ENCODE measurements around the gene DRD3. TPM values are rescaled to one million over a fixed set of nuclear protein-coding genes. Genes with fewer than 3 reads are reported as not detected.

DRD3 gene
- polyA plus RNA-seq, 3 donors = not detected

- no peaks in the 10 kb centered on the region for H3K4me1 ChIP-seq (ENCODE audit: control insufficient read depth in 1 of 2, insufficient read depth in 2 of 2, low read length in 2 of 2)
- H3K36me3 ChIP-seq (replicated peaks in 1 of 2; ENCODE audit: control insufficient read depth in 1 of 2, insufficient read depth in 2 of 2, low read length in 2 of 2) = no peaks in the 10 kb centered on the region
- H3K4me3 Mint-ChIP-seq = no peak overlapping the region
- DNase-seq = no peak
- no peak overlapping the region for H3K4me2 ChIP-seq (replicated peaks; ENCODE audit: extremely low read depth, low read length, poor library complexity, severe bottlenecking)
- TF ChIP-seq CTCF (IDR thresholded peaks at IDR 0.05) = no peak
- no peaks in the 10 kb centered on the region for H3K4me1 Mint-ChIP-seq
- peaks cover 0 to 3% (median 2%) of the 10 kb centered on the region in 3 donors for H3K27me3 Mint-ChIP-seq (ENCODE audit: low read depth in 3 of 3)
- peaks cover 0 to 2% (median 0%) of the 10 kb centered on the region in 7 donors for H3K9me3 Mint-ChIP-seq
- no peak overlapping the region for H3K4me3 ChIP-seq (replicated peaks in 1 of 3; ENCODE audit: low read depth in 2 of 3, low read length in 3 of 3)
- intact Hi-C loops (cut with micrococcal nuclease) = no loop called here
- no peak overlapping the region for H3K27ac Mint-ChIP-seq
- no peaks in the 10 kb centered on the region for H4K20me1 ChIP-seq (ENCODE audit: insufficient read depth, low read length)
- no peaks in the 10 kb centered on the region for H3K27me3 ChIP-seq (ENCODE audit: control insufficient read depth in 2 of 2, insufficient read depth in 2 of 2, low read length in 2 of 2)
- H2AFZ ChIP-seq (ENCODE audit: insufficient read depth, low read depth, low read length, poor library complexity, severe bottlenecking) = no peak overlapping the region
- 100% methylated on average over 4 of the region's 8 CpGs for WGBS (ENCODE audit: insufficient coverage)
- no peaks in the 10 kb centered on the region for H3K79me2 ChIP-seq (ENCODE audit: insufficient read depth, low read length)
- H3K9me3 ChIP-seq (replicated peaks in 1 of 2; ENCODE audit: control insufficient read depth in 1 of 2, insufficient read depth in 1 of 2, low read length in 2 of 2) = no peaks in the 10 kb centered on the region
- H3K27ac ChIP-seq (ENCODE audit: low read depth in 1 of 2, low read length in 2 of 2) = no peak overlapping the region
- H3K9ac ChIP-seq (ENCODE audit: insufficient read depth, low read length, poor library complexity, severe bottlenecking) = no peak overlapping the region
- no peaks in the 10 kb centered on the region for H3K36me3 Mint-ChIP-seq
These were observed 50.0 kb downstream of the DRD3 start for GRCh38 chr3:114128826-114129225.

GRCh38 chr3:114128231-114128630, 50.6 kb downstream of the DRD3 start:
- Histone ChIP-seq H3K4me3 (replicated peaks in 1 of 3; ENCODE audit: low read depth in 2 of 3, low read length in 3 of 3) (no peak overlapping the region), H3K4me1 (ENCODE audit: control insufficient read depth in 1 of 2, insufficient read depth in 2 of 2, low read length in 2 of 2) (no peaks in the 10 kb centered on the region), H3K9me3 (replicated peaks in 1 of 2; ENCODE audit: control insufficient read depth in 1 of 2, insufficient read depth in 1 of 2, low read length in 2 of 2) (no peaks in the 10 kb centered on the region), H2AFZ (ENCODE audit: insufficient read depth, low read depth, low read length, poor library complexity, severe bottlenecking) (no peak overlapping the region), H3K27ac (ENCODE audit: low read depth in 1 of 2, low read length in 2 of 2) (no peak overlapping the region), H3K9ac (ENCODE audit: insufficient read depth, low read length, poor library complexity, severe bottlenecking) (no peak overlapping the region), H4K20me1 (ENCODE audit: insufficient read depth, low read length) (no peaks in the 10 kb centered on the region), H3K27me3 (ENCODE audit: control insufficient read depth in 2 of 2, insufficient read depth in 2 of 2, low read length in 2 of 2) (no peaks in the 10 kb centered on the region), H3K4me2 (replicated peaks; ENCODE audit: extremely low read depth, low read length, poor library complexity, severe bottlenecking) (no peak overlapping the region), H3K79me2 (ENCODE audit: insufficient read depth, low read length) (no peaks in the 10 kb centered on the region), H3K36me3 (replicated peaks in 1 of 2; ENCODE audit: control insufficient read depth in 1 of 2, insufficient read depth in 2 of 2, low read length in 2 of 2) (no peaks in the 10 kb centered on the region)
- intact Hi-C loops (cut with micrococcal nuclease) = no loop called here
- H3K9me3 Mint-ChIP-seq = peaks cover 0 to 2% (median 0%) of the 10 kb centered on the region in 7 donors
- no peak for TF ChIP-seq CTCF (IDR thresholded peaks at IDR 0.05)
- no peak for DNase-seq
- H3K4me1 Mint-ChIP-seq = no peaks in the 10 kb centered on the region
- peaks cover 0 to 3% (median 2%) of the 10 kb centered on the region in 3 donors for H3K27me3 Mint-ChIP-seq (ENCODE audit: low read depth in 3 of 3)
- H3K27ac Mint-ChIP-seq = no peak overlapping the region
- H3K4me3 Mint-ChIP-seq = no peak overlapping the region
- no peaks in the 10 kb centered on the region for H3K36me3 Mint-ChIP-seq
- WGBS (ENCODE audit: insufficient coverage) = 100% methylated on average over 1 of the region's 1 CpG
